ENCODE data around the gene CAMK2D.
A peak's percentile ranks its signal among the peaks of the same experiment; 100 is the strongest.

CAMK2D gene

GRCh38 chr4:113524096-113524495, 237.4 kb downstream of the CAMK2D start:
- no peak for TF ChIP-seq CTCF (IDR thresholded peaks at IDR 0.05; ENCODE audit: insufficient read depth, low read depth, low read length, missing control alignments)
- H3K4me3 ChIP-seq (ENCODE audit: low read depth, low read length) = no peak overlapping the region
- peak; percentile 47 for DNase-seq (ENCODE audit: low read depth)

- DNase-seq (ENCODE audit: low read depth) = no peak
- TF ChIP-seq CTCF (IDR thresholded peaks at IDR 0.05; ENCODE audit: insufficient read depth, low read depth, low read length, missing control alignments) = no peak
- H3K4me3 ChIP-seq (ENCODE audit: low read depth, low read length) = no peak overlapping the region
Measured at GRCh38 chr4:113522433-113522832, 239.1 kb downstream of the CAMK2D start.

GRCh38 chr4:113513382-113513781, 248.2 kb downstream of the CAMK2D start:
- TF ChIP-seq CTCF (IDR thresholded peaks at IDR 0.05; ENCODE audit: insufficient read depth, low read depth, low read length, missing control alignments) = no peak
- H3K4me3 ChIP-seq (ENCODE audit: low read depth, low read length) = no peak overlapping the region
- DNase-seq (ENCODE audit: low read depth) = no peak

- TF ChIP-seq CTCF (IDR thresholded peaks at IDR 0.05; ENCODE audit: insufficient read depth, low read depth, low read length, missing control alignments) = no peak
- no peak for DNase-seq (ENCODE audit: low read depth)
- H3K4me3 ChIP-seq (ENCODE audit: low read depth, low read length) = no peak overlapping the region
Measured at GRCh38 chr4:113512880-113513279, 248.7 kb downstream of the CAMK2D start.

GRCh38 chr4:113511944-113512343, 249.6 kb downstream of the CAMK2D start:
- no peak overlapping the region for H3K4me3 ChIP-seq (ENCODE audit: low read depth, low read length)
- DNase-seq (ENCODE audit: low read depth) = no peak
- TF ChIP-seq CTCF (IDR thresholded peaks at IDR 0.05; ENCODE audit: insufficient read depth, low read depth, low read length, missing control alignments) = no peak

- no peak overlapping the region for H3K4me3 ChIP-seq (ENCODE audit: low read depth, low read length)
- no peak for DNase-seq (ENCODE audit: low read depth)
- no peak for TF ChIP-seq CTCF (IDR thresholded peaks at IDR 0.05; ENCODE audit: insufficient read depth, low read depth, low read length, missing control alignments)
Measured at GRCh38 chr4:113509851-113510250, 251.7 kb downstream of the CAMK2D start.

GRCh38 chr4:113505044-113505443, 256.5 kb downstream of the CAMK2D start:
- no peak overlapping the region for H3K4me3 ChIP-seq (ENCODE audit: low read depth, low read length)
- no peak for DNase-seq (ENCODE audit: low read depth)
- TF ChIP-seq CTCF (IDR thresholded peaks at IDR 0.05; ENCODE audit: insufficient read depth, low read depth, low read length, missing control alignments) = no peak

Measured in GM12865 (cell line).